ENCODE results near the gene NR2C1.

DNA sequence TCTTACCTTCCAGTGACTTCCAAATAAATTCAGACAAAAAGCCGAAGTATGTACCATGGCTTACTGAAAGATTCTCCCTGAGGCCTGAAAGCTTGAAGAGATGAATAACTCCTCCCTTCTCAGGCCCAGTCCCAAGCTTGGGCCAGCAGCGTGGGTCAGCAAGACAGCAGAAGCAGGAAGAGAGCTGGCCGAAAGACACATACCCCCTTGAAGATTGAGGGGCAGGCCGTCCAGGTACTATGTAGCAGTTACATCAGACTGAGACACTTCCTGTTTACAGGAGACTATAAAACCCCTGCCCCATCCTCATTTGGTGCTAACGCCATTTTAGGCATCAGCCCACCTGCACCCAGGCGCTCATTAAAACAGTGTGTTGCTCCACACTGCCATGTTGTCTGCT lies 84.9 kb downstream of the NR2C1 start:
- TF ChIP-seq, protein P1, sequence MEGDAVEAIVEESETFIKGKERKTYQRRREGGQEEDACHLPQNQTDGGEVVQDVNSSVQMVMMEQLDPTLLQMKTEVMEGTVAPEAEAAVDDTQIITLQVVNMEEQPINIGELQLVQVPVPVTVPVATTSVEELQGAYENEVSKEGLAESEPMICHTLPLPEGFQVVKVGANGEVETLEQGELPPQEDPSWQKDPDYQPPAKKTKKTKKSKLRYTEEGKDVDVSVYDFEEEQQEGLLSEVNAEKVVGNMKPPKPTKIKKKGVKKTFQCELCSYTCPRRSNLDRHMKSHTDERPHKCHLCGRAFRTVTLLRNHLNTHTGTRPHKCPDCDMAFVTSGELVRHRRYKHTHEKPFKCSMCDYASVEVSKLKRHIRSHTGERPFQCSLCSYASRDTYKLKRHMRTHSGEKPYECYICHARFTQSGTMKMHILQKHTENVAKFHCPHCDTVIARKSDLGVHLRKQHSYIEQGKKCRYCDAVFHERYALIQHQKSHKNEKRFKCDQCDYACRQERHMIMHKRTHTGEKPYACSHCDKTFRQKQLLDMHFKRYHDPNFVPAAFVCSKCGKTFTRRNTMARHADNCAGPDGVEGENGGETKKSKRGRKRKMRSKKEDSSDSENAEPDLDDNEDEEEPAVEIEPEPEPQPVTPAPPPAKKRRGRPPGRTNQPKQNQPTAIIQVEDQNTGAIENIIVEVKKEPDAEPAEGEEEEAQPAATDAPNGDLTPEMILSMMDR (conservative IDR thresholded peaks at IDR 0.05; ENCODE audit: low read length), result no peak
- no peak for TF ChIP-seq EZH2phosphoT487 (IDR thresholded peaks at IDR 0.05; ENCODE audit: borderline replicate concordance, low read depth, low read length)
